Trophoblast cell (in vitro differentiated cells and primary cell): ENCODE measurements around the gene CTBP2.

Source experiments
- DNase-seq, 2 donors: peaks; one replicate each; pipeline ENCODE4 v3.0.0-alpha.2; 2016
- H2AFZ ChIP-seq: 2 replicates; pipeline ENCODE4 v1.6.1; 2013; ENCODE audit warnings: low read length, moderate library complexity, mild to moderate bottlenecking; ENCODE audit not compliant: insufficient read depth, poor library complexity
- H2AK5ac ChIP-seq: 2 replicates; pipeline ENCODE4 v1.6.1; 2013; ENCODE audit warnings: mild to moderate bottlenecking, low read length
- H2BK120ac ChIP-seq: 2 replicates; pipeline ENCODE4 v1.6.1; 2013; ENCODE audit warnings: low read length, mild to moderate bottlenecking, moderate library complexity; ENCODE audit not compliant: insufficient read depth, poor library complexity
- H2BK12ac ChIP-seq: 2 replicates; pipeline ENCODE4 v1.6.1; 2013; ENCODE audit warnings: mild to moderate bottlenecking, low read length, moderate library complexity
- H2BK5ac ChIP-seq: 2 replicates; pipeline ENCODE4 v1.6.1; 2013; ENCODE audit warnings: low read length, low read depth, moderate library complexity, mild to moderate bottlenecking; ENCODE audit not compliant: poor library complexity
- H3K14ac ChIP-seq: 2 replicates; pipeline ENCODE4 v1.6.1; 2013; ENCODE audit warnings: mild to moderate bottlenecking, low read length
- H3K18ac ChIP-seq: 2 replicates; pipeline ENCODE4 v1.6.1; 2013; ENCODE audit warnings: mild to moderate bottlenecking, low read length
- H3K23ac ChIP-seq: 2 replicates; pipeline ENCODE4 v1.6.1; 2013; ENCODE audit warnings: low read length
- H3K27ac ChIP-seq: 2 replicates; pipeline ENCODE4 v1.5.1; 2013; ENCODE audit warnings: low read depth, mild to moderate bottlenecking, inconsistent platforms, low read length, moderate library complexity
- H3K27me3 ChIP-seq: 2 replicates; pipeline ENCODE4 v1.6.1; 2013; ENCODE audit warnings: inconsistent platforms, mild to moderate bottlenecking, low read length, moderate library complexity; ENCODE audit not compliant: insufficient read depth
- H3K36me3 ChIP-seq, 2 experiments: 1 replicate in 1 of 2; 2 replicates in 1 of 2; pipeline ENCODE4 v1.6.1; 2013; ENCODE audit warnings: low read length in 2 of 2, mild to moderate bottlenecking in 2 of 2, moderate library complexity in 1 of 2; ENCODE audit not compliant: insufficient read depth in 2 of 2, control insufficient read depth in 1 of 2
- H3K4ac ChIP-seq: 2 replicates; pipeline ENCODE4 v1.6.1; 2013; ENCODE audit warnings: low read depth, mild to moderate bottlenecking, low read length, moderate library complexity
- H3K4me1 ChIP-seq, 2 experiments: 1 replicate in 1 of 2; 2 replicates in 1 of 2; pipeline ENCODE4 v1.6.1; 2013; ENCODE audit warnings: low read length in 2 of 2, mild to moderate bottlenecking in 2 of 2, moderate library complexity in 1 of 2; ENCODE audit not compliant: insufficient read depth in 2 of 2, control insufficient read depth in 1 of 2
- H3K4me2 ChIP-seq: 2 replicates; pipeline ENCODE4 v1.6.1; 2013; ENCODE audit warnings: inconsistent platforms, mild to moderate bottlenecking, low read length, moderate library complexity
- H3K4me3 ChIP-seq: 2 replicates; pipeline ENCODE4 v1.5.1; 2013; ENCODE audit warnings: mild to moderate bottlenecking, low read depth, low read length, inconsistent platforms
- H3K79me1 ChIP-seq: one replicate; pipeline ENCODE4 v1.6.1; 2013; ENCODE audit warnings: low read length
- H3K79me2 ChIP-seq: 2 replicates; pipeline ENCODE4 v1.6.1; 2013; ENCODE audit warnings: low read length, mild to moderate bottlenecking; ENCODE audit not compliant: control insufficient read depth, insufficient read depth, poor library complexity
- H3K9ac ChIP-seq: 2 replicates; pipeline ENCODE4 v1.6.1; 2013; ENCODE audit warnings: mild to moderate bottlenecking, low read length
- H3K9me3 ChIP-seq: 2 replicates; pipeline ENCODE4 v1.6.1; 2013; ENCODE audit warnings: low read depth, mild to moderate bottlenecking, control low read depth, inconsistent platforms, low read length; ENCODE audit not compliant: insufficient read depth
- H4K12ac ChIP-seq: 2 replicates; pipeline ENCODE4 v1.6.1; 2013; ENCODE audit warnings: low read depth, mild to moderate bottlenecking, low read length, moderate library complexity
- H4K8ac ChIP-seq: 2 replicates; pipeline ENCODE4 v1.6.1; 2013; ENCODE audit warnings: low read depth, mild to moderate bottlenecking, low read length, moderate library complexity
- H4K91ac ChIP-seq: one replicate; pipeline ENCODE4 v1.6.1; 2013; ENCODE audit warnings: low read depth, mild to moderate bottlenecking, low read length, moderate library complexity
- WGBS: extraction: QIAGEN DNeasy Blood & Tissue Kit; methylation state at CpG from one replicate; pipeline ENCODE4 v1.1.7; 2013; ENCODE audit warnings: missing lambda C conversion rate; ENCODE audit not compliant: insufficient read length, insufficient coverage; ENCODE audit errors: extremely low coverage; 5-methylcytosine and 5-hydroxymethylcytosine counted together

The CTBP2 gene

GRCh38 chr10:125062914-125063230 is 97.5 kb downstream of the CTBP2 start:
- Histone ChIP-seq H3K4ac (peak overlapping the region; percentile 35), H3K9ac (no peak overlapping the region), H2BK120ac (no peak overlapping the region), H3K4me2 (no peak overlapping the region), H3K27me3 (no peaks in the 10 kb centered on the region), H3K18ac (no peak overlapping the region), H3K14ac (no peak overlapping the region), H3K36me3 (peaks cover 2% of the 10 kb centered on the region in 2 experiments), H2AFZ (no peak overlapping the region), H2BK5ac (no peak overlapping the region), H4K12ac (no peak overlapping the region), H3K79me2 (peaks cover 11% of the 10 kb centered on the region), H4K8ac (no peak overlapping the region), H3K9me3 (no peaks in the 10 kb centered on the region), H2AK5ac (no peak overlapping the region), H3K79me1 (peaks cover 31% of the 10 kb centered on the region), H3K27ac (no peak overlapping the region), H3K4me3 (no peak overlapping the region), H2BK12ac (peak overlapping the region; percentile 13), H4K91ac (no peak overlapping the region), H3K23ac (no peak overlapping the region), H3K4me1 (peaks cover 55 to 73% of the 10 kb centered on the region in 2 experiments)
- no CpG with 5 or more reads among the region's 9 CpGs for WGBS
- DNase-seq = no peak

DNA sequence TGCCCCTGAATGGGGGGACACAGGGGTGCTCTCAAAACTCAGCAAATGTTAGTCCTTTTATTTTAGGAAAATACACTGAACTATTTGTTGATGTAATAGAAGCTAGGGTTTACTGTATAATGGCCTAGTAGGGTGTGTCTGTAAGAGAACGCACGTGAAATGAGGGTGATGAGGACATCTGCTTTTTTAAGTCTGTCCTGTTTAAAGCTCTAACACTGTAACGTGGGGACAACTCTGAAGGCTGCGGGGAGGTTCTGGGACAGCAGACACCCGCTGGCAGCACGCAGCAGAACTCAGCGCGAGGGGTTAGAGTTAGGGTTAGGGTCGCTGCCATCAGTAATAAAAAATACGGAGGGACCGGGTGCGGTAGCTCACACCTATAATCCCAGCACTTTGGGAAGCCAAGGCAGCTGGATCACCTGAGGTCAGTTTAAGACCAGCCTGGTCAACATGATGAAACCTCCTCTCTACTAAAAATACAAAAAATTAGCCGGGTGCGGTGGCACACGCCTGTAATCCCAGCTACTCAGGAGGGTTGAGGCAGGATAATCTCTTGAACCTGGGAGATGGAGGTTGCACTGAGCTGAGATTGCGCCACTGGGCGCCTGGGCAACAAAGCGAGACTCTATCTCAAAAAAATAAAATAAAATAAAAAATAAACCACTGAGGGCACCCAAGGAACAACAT is 98.0 kb downstream of the CTBP2 start:
- H3K36me3 ChIP-seq = peaks cover 0 to 2% of the 10 kb centered on the region in 2 experiments
- peaks cover 33% of the 10 kb centered on the region for H3K79me1 ChIP-seq
- no peak overlapping the region for H3K18ac ChIP-seq
- H4K91ac ChIP-seq = peak overlapping the region; percentile 7
- no peak overlapping the region for H3K27ac ChIP-seq
- H2AK5ac ChIP-seq = no peak overlapping the region
- no peak overlapping the region for H4K12ac ChIP-seq
- H3K9ac ChIP-seq = no peak overlapping the region
- H2AFZ ChIP-seq = no peak overlapping the region
- no peaks in the 10 kb centered on the region for H3K27me3 ChIP-seq
- H4K8ac ChIP-seq = no peak overlapping the region
- H2BK5ac ChIP-seq = no peak overlapping the region
- DNase-seq = no peak
- peak overlapping the region; percentile 23 for H3K4ac ChIP-seq
- no peak overlapping the region for H3K4me3 ChIP-seq
- no peak overlapping the region for H2BK120ac ChIP-seq
- peaks cover 54 to 75% of the 10 kb centered on the region in 2 experiments for H3K4me1 ChIP-seq
- H3K14ac ChIP-seq = no peak overlapping the region
- H3K23ac ChIP-seq = no peak overlapping the region
- no peaks in the 10 kb centered on the region for H3K9me3 ChIP-seq
- no peak overlapping the region for H2BK12ac ChIP-seq
- peaks cover 10% of the 10 kb centered on the region for H3K79me2 ChIP-seq
- WGBS = no CpG with 5 or more reads among the region's 18 CpGs
- no peak overlapping the region for H3K4me2 ChIP-seq

- DNase-seq = no peak
- no peak overlapping the region for H2AFZ ChIP-seq
- peak overlapping the region; percentile 39 for H2BK12ac ChIP-seq
- peaks cover 60 to 80% of the 10 kb centered on the region in 2 experiments for H3K4me1 ChIP-seq
- H3K4me3 ChIP-seq = no peak overlapping the region
- no CpG with 5 or more reads among the region's 21 CpGs for WGBS
- H2BK5ac ChIP-seq = peak overlapping the region; percentile 10
- H4K8ac ChIP-seq = no peak overlapping the region
- peak overlapping the region; percentile 22 for H3K4ac ChIP-seq
- H4K12ac ChIP-seq = no peak overlapping the region
- no peaks in the 10 kb centered on the region for H3K9me3 ChIP-seq
- no peaks in the 10 kb centered on the region for H3K27me3 ChIP-seq
- peak overlapping the region; percentile 59 for H4K91ac ChIP-seq
- no peak overlapping the region for H3K23ac ChIP-seq
- H3K9ac ChIP-seq = no peak overlapping the region
- H3K36me3 ChIP-seq = peaks cover 0 to 2% of the 10 kb centered on the region in 2 experiments
- H3K18ac ChIP-seq = peak overlapping the region; percentile 14
- no peak overlapping the region for H3K4me2 ChIP-seq
- H3K27ac ChIP-seq = no peak overlapping the region
- H3K79me1 ChIP-seq = peaks cover 37% of the 10 kb centered on the region
- H2AK5ac ChIP-seq = peak overlapping the region; percentile 51
- peaks cover 13% of the 10 kb centered on the region for H3K79me2 ChIP-seq
- H2BK120ac ChIP-seq = no peak overlapping the region
- peak overlapping the region; percentile 32 for H3K14ac ChIP-seq
Observed at GRCh38 chr10:125061557-125062226, 98.7 kb downstream of the CTBP2 start.

- Histone ChIP-seq H3K27me3 (no peaks in the 10 kb centered on the region), H2BK12ac (peak overlapping the region; percentile 39)
Observed at GRCh38 chr10:125060826-125061556, 99.4 kb downstream of the CTBP2 start.

More at GRCh38 chr10:125060826-125061556, 99.4 kb downstream of the CTBP2 start:
- WGBS = no CpG with 5 or more reads among the region's 21 CpGs
- peak overlapping the region; percentile 28 for H4K8ac ChIP-seq
- peaks cover 0 to 2% of the 10 kb centered on the region in 2 experiments for H3K36me3 ChIP-seq
- peak overlapping the region; percentile 29 for H3K9ac ChIP-seq
- H4K91ac ChIP-seq = peak overlapping the region; percentile 59
- H2BK5ac ChIP-seq = peak overlapping the region; percentile 22
- H3K4ac ChIP-seq = peak overlapping the region; percentile 88
- DNase-seq = peak; percentile 59 to 74
- peaks cover 14% of the 10 kb centered on the region for H3K79me2 ChIP-seq
- no peaks in the 10 kb centered on the region for H3K9me3 ChIP-seq
- no peak overlapping the region for H3K27ac ChIP-seq
- no peak overlapping the region for H3K4me2 ChIP-seq
- peak overlapping the region; percentile 32 for H3K14ac ChIP-seq
- peaks cover 42% of the 10 kb centered on the region for H3K79me1 ChIP-seq
- no peak overlapping the region for H3K4me3 ChIP-seq
- H2AK5ac ChIP-seq = peak overlapping the region; percentile 51
- no peak overlapping the region for H3K23ac ChIP-seq
- H3K18ac ChIP-seq = peak overlapping the region; percentile 76
- no peak overlapping the region for H2AFZ ChIP-seq
- peaks cover 61 to 79% of the 10 kb centered on the region in 2 experiments for H3K4me1 ChIP-seq
- H4K12ac ChIP-seq = no peak overlapping the region
- H2BK120ac ChIP-seq = peak overlapping the region; percentile 55
